ENCODE results near the gene BAIAP2L1. TPM values are rescaled to one million over a fixed set of nuclear protein-coding genes. Genes with fewer than 3 reads are reported as not detected.

BAIAP2L1 gene
- total and polyA plus RNA-seq, 2 donors (not counting 3 experiments of a cell fraction or from before 2014, with no cell fraction given): 0.32 to 1.1 TPM

GRCh38 chr7:98348726-98349474, 52.0 kb downstream of the BAIAP2L1 start:
- Histone ChIP-seq H3K27ac (ENCODE audit: insufficient read depth, low read depth, low read length) (no peak overlapping the region), H3K9me1 (replicated peaks; ENCODE audit: control insufficient read depth, extremely low read depth, insufficient read depth, low read length) (no peaks in the 10 kb centered on the region), H2AFZ (ENCODE audit: low read depth, low read length) (no peak overlapping the region), H3K9ac (replicated peaks; ENCODE audit: extremely low read depth, insufficient read depth, low read length) (no peak overlapping the region), H3K79me2 (ENCODE audit: control insufficient read depth, insufficient read depth, low read length) (no peaks in the 10 kb centered on the region), H3K4me3 (replicated peaks in 1 of 3; ENCODE audit: insufficient read depth in 1 of 3, low read depth in 1 of 3, low read length in 3 of 3) (no peak overlapping the region), H3K4me2 (ENCODE audit: insufficient read depth, low read length) (no peak overlapping the region), H3K9me3 (replicated peaks; ENCODE audit: control insufficient read depth, insufficient read depth, low read length) (no peaks in the 10 kb centered on the region), H3K27me3 (ENCODE audit: control insufficient read depth in 2 of 2, insufficient read depth in 2 of 2, low read length in 2 of 2) (no peaks in the 10 kb centered on the region), H4K20me1 (replicated peaks; ENCODE audit: control insufficient read depth, extremely low read depth, insufficient read depth, low read length) (no peaks in the 10 kb centered on the region), H3K36me3 (ENCODE audit: control insufficient read depth in 2 of 2, extremely low read depth in 1 of 2, insufficient read depth in 2 of 2, low read length in 2 of 2) (no peaks in the 10 kb centered on the region), H3K4me1 (ENCODE audit: control insufficient read depth, extremely low read depth, insufficient read depth, low read length) (peaks cover 3% of the 10 kb centered on the region)
- DNase-seq (ENCODE audit: low read depth, low spot score) (no peak), FAIRE-seq (no peak)
- ChIA-PET CTCF (no interaction called here), POLR2A (interaction anchor here (0.5 kb wide), 1 partner anchor 290 kb away, joined by 3 read pairs; no protein-coding TSS in a partner anchor)
- TF ChIP-seq FOS (IDR thresholded peaks at IDR 0.05; ENCODE audit: borderline replicate concordance, insufficient read depth, low read length): no peak
- TF ChIP-seq MAX (IDR thresholded peaks at IDR 0.05; ENCODE audit: insufficient read depth, insufficient read length): no peak
- no peak for TF ChIP-seq GATA2 (IDR thresholded peaks at IDR 0.05; ENCODE audit: insufficient read depth, insufficient read length, low read depth, low read length)
- no peak for TF ChIP-seq JUN (IDR thresholded peaks at IDR 0.05; ENCODE audit: borderline replicate concordance, insufficient read depth, insufficient read length, low read depth)
- TF ChIP-seq POLR2AphosphoS5 (IDR thresholded peaks at IDR 0.05; ENCODE audit: insufficient read depth, low read depth, low read length): no peak
- TF ChIP-seq MYC (IDR thresholded peaks at IDR 0.05; ENCODE audit: low read depth, low read length): no peak
- TF ChIP-seq POLR2A (IDR thresholded peaks at IDR 0.05; ENCODE audit: low read depth, low read length): no peak
- TF ChIP-seq CTCF (IDR thresholded peaks at IDR 0.05; ENCODE audit: extremely low read depth in 1 of 2, insufficient read depth in 1 of 2, low read depth in 1 of 2, low read length in 2 of 2): no peak
- intact Hi-C loops (cut with micrococcal nuclease) (no loop called here), dilution Hi-C loops (cut with MboI; ENCODE audit: extremely low pct_ligation_motif_present, low sequenced_read_pairs) (no loop called here)
- no TSS peak for BruUV-seq (replicated peaks)

Measured in endothelial cell of umbilical vein (primary cell).